IMR-90 (cell line): ENCODE results near the gene CCDC71. TPM values are rescaled to one million over a fixed set of nuclear protein-coding genes. Genes with fewer than 3 reads are reported as not detected.
A peak's percentile ranks its signal among the peaks of the same experiment; 100 is the strongest.

Experiments
- ATAC-seq: fragments of 200-7000 bp; cut with Tn5 transposase; 2 replicates; pipeline ENCODE4 v1.9.1; 2020; ENCODE audit warnings: low read depth, mild to moderate bottlenecking, moderate library complexity
- BruUV-seq: library from RNA; stranded (reverse); fragments of 400-500 nt; replicated peaks from 2 replicates; lab custom pipeline; 2021; lab: Mats Ljungman, UMichigan
- CTCF ChIA-PET: fragments of 300-600 bp; formaldehyde crosslinking; extraction: SDS; loops from one replicate; lab custom pipeline; 2021; ENCODE audit warnings: antibody characterized with exemption; lab: Yijun Ruan, JAX
- POLR2A ChIA-PET: fragments of 300-600 bp; sonication (Branson Sonifier 250); formaldehyde crosslinking; loops from one replicate; lab custom pipeline; 2022; ENCODE audit warnings: antibody characterized with exemption; ENCODE audit not compliant: unreplicated experiment; lab: Charles Lee
- DNase-seq: peaks from one replicate; pipeline ENCODE4 v3.0.0; 2013
- H2AFZ ChIP-seq: replicated peaks from 2 replicates; pipeline ENCODE3; 2013; ENCODE audit warnings: low read length, mild to moderate bottlenecking; ENCODE audit not compliant: poor library complexity
- H2AK5ac ChIP-seq: 2 replicates; pipeline ENCODE4 v1.6.1; 2013; ENCODE audit warnings: low read depth, low read length, inconsistent platforms
- H2AK9ac ChIP-seq: replicated peaks from 2 replicates; pipeline ENCODE3; 2013; ENCODE audit warnings: mild to moderate bottlenecking, low read depth, low read length, moderate library complexity; ENCODE audit not compliant: poor library complexity
- H2BK120ac ChIP-seq: 2 replicates; pipeline ENCODE4 v1.6.1; 2013; ENCODE audit warnings: low read depth, low read length, inconsistent platforms
- H2BK15ac ChIP-seq: 3 replicates; pipeline ENCODE4 v1.6.1; 2013; ENCODE audit warnings: low read depth, low read length, inconsistent platforms
- H2BK20ac ChIP-seq: 2 replicates; pipeline ENCODE4 v1.6.1; 2013; ENCODE audit warnings: low read depth, mild to moderate bottlenecking, inconsistent platforms, low read length, moderate library complexity
- H2BK5ac ChIP-seq: 2 replicates; pipeline ENCODE4 v1.6.1; 2013; ENCODE audit warnings: mild to moderate bottlenecking, low read depth, low read length, inconsistent platforms; ENCODE audit not compliant: poor library complexity, severe bottlenecking
- H3K14ac ChIP-seq: replicated peaks from 2 replicates; pipeline ENCODE4 v1.6.1; 2013; ENCODE audit warnings: low read depth, low read length, inconsistent platforms
- H3K18ac ChIP-seq: 2 replicates; pipeline ENCODE4 v1.6.1; 2013; ENCODE audit warnings: low read depth, low read length, control low read depth
- H3K23ac ChIP-seq: 2 replicates; pipeline ENCODE4 v1.6.1; 2013; ENCODE audit warnings: low read depth, low read length, inconsistent platforms
- H3K27ac ChIP-seq: 2 replicates; pipeline ENCODE4 v1.5.1; 2013; ENCODE audit warnings: mild to moderate bottlenecking, control low read depth, low read length; ENCODE audit not compliant: insufficient read depth
- H3K27me3 ChIP-seq: 2 replicates; pipeline ENCODE4 v1.6.1; 2013; ENCODE audit warnings: low read length; ENCODE audit not compliant: control insufficient read depth, insufficient read depth
- H3K36me3 ChIP-seq: 2 replicates; pipeline ENCODE4 v1.6.1; 2013; ENCODE audit warnings: low read length, mixed read lengths; ENCODE audit not compliant: control insufficient read depth, insufficient read depth
- H3K4ac ChIP-seq: 2 replicates; pipeline ENCODE4 v1.6.1; 2013; ENCODE audit warnings: low read depth, low read length, inconsistent platforms
- H3K4me1 ChIP-seq: 2 replicates; pipeline ENCODE4 v1.6.1; 2013; ENCODE audit warnings: low read length, mixed read lengths; ENCODE audit not compliant: control insufficient read depth, insufficient read depth
- H3K4me2 ChIP-seq: 2 replicates; pipeline ENCODE4 v1.6.1; 2013; ENCODE audit warnings: low read depth, mild to moderate bottlenecking, control low read depth, low read length, moderate library complexity
- H3K4me3 ChIP-seq: 2 replicates; pipeline ENCODE4 v1.5.1; 2013; ENCODE audit warnings: low read depth, mild to moderate bottlenecking, control low read depth, low read length, moderate library complexity; ENCODE audit not compliant: insufficient read depth
- H3K56ac ChIP-seq: 2 replicates; pipeline ENCODE4 v1.6.1; 2013; ENCODE audit warnings: low read length, inconsistent platforms; ENCODE audit not compliant: insufficient read depth; ENCODE audit errors: extremely low read depth
- H3K79me1 ChIP-seq, 2 experiments: 2 replicates each; pipeline ENCODE4 v1.6.1; 2013; ENCODE audit warnings: low read length in 2 of 2, inconsistent platforms in 1 of 2, low read depth in 1 of 2
- H3K9ac ChIP-seq: 2 replicates; pipeline ENCODE4 v1.6.1; 2013; ENCODE audit warnings: low read depth, low read length, control low read depth
- H3K9me1 ChIP-seq: 2 replicates; pipeline ENCODE4 v1.6.1; 2013; ENCODE audit warnings: low read length, inconsistent platforms; ENCODE audit not compliant: insufficient read depth
- H3K9me3 ChIP-seq: 2 replicates; pipeline ENCODE4 v1.6.1; 2013; ENCODE audit warnings: low read length; ENCODE audit not compliant: control insufficient read depth, insufficient read depth
- H4K20me1 ChIP-seq: 2 replicates; pipeline ENCODE4 v1.6.1; 2013; ENCODE audit warnings: low read length, inconsistent platforms; ENCODE audit not compliant: insufficient read depth
- H4K5ac ChIP-seq: 2 replicates; pipeline ENCODE4 v1.6.1; 2013; ENCODE audit warnings: mild to moderate bottlenecking, low read depth, low read length, control low read depth
- H4K8ac ChIP-seq, 2 experiments: 2 replicates each; pipeline ENCODE4 v1.6.1; 2013; ENCODE audit warnings: low read depth in 2 of 2, low read length in 2 of 2, control low read depth in 1 of 2, inconsistent platforms in 1 of 2
- H4K91ac ChIP-seq: 2 replicates; pipeline ENCODE4 v1.6.1; 2013; ENCODE audit warnings: low read depth, low read length, inconsistent platforms; ENCODE audit not compliant: insufficient read depth
- CEBPB ChIP-seq: IDR thresholded peaks from 2 replicates; pipeline ENCODE4 v1.6.1; 2012; ENCODE audit warnings: low read depth, low read length, improper control_type of control experiment
- MAFK ChIP-seq: IDR thresholded peaks from 2 replicates; pipeline ENCODE4 v1.6.1; 2012; ENCODE audit warnings: low read depth, low read length, improper control_type of control experiment
- RAD21 ChIP-seq: IDR thresholded peaks from 2 replicates; pipeline ENCODE4 v1.6.1; 2012; ENCODE audit warnings: low read length, improper control_type of control experiment
- RFX5 ChIP-seq: IDR thresholded peaks from 2 replicates; pipeline ENCODE4 v1.8.0; 2012; ENCODE audit warnings: low read depth, mild to moderate bottlenecking, low read length, moderate library complexity
- WGBS, 2 experiments: methylation state at CpG; one replicate each; pipeline versions ENCODE4 v1.1.5 to v1.1.7; 2013; ENCODE audit warnings: missing lambda C conversion rate in 2 of 2; ENCODE audit not compliant: insufficient read length in 1 of 2; ENCODE audit errors: extremely low coverage in 2 of 2; 5-methylcytosine and 5-hydroxymethylcytosine counted together
- dilution Hi-C: fragments of 300-500 bp; cut with HindIII; formaldehyde crosslinking; loops from one replicate; pipeline ENCODE4 v1.14.3; 2018; ENCODE audit warnings: low sequenced_read_pairs; ENCODE audit not compliant: unreplicated experiment
- in situ Hi-C: fragments of 300-500 bp; cut with MboI; formaldehyde crosslinking; loops from 3 replicates; pipeline ENCODE4 v1.14.3; 2019; ENCODE audit warnings: low sequenced_read_pairs, inconsistent platforms, mixed read lengths
- intact Hi-C: fragments of 100-400 bp; cut with micrococcal nuclease; formaldehyde crosslinking; loops from 2 replicates; pipeline ENCODE4 v1.10.0; 2022
- polyA plus RNA-seq, 3 experiments: library from polyadenylated mRNA; depleted of rRNA; stranded (reverse); fragments of >200 nt; gene quantifications; 2 replicates each; pipeline ENCODE4 v1.2.3, GENCODE V29; 2012; ENCODE audit warnings: low replicate concordance in 1 of 3
- total RNA-seq: library from RNA; depleted of rRNA; stranded (reverse); fragments of >200 nt; gene quantifications from 2 replicates; pipeline ENCODE4 v1.2.3, GENCODE V29; 2012

The CCDC71 gene
- total and polyA plus RNA-seq, 2 of the 4 experiments (the other 2 are of a cell fraction): 29.4 to 35.9 TPM

DNA sequence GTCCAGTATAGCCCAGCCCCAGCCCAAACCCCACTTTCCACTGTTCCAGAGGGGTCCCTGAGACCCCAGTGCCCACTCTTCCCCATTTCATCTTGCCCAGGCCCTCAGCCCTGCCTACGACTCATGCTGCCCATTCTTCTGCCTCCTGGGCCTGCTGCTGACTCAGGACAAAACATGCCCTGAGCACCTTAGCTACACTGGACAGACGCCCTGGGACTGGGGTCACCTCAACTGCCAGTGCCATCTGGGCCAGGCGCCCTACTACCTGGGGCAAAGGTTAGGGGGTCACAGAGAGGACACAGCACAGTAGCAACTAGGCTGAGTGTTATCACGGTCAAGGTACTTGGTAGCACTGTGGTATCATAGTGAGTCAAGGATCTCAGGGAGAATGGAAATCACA, 30.6 kb downstream of the CCDC71 start:
- Histone ChIP-seq H3K4me1 (peaks cover 9% of the 10 kb centered on the region), H4K8ac (no peak overlapping the region), H2AFZ (no peak overlapping the region), H3K9me3 (no peaks in the 10 kb centered on the region), H2BK15ac (no peak overlapping the region), H3K14ac (no peak overlapping the region), H3K27me3 (peaks cover 7% of the 10 kb centered on the region), H2BK5ac (no peak overlapping the region), H3K27ac (no peak overlapping the region), H3K18ac (no peak overlapping the region), H4K5ac (no peak overlapping the region), H2BK120ac (no peak overlapping the region), H3K4me3 (no peak overlapping the region), H4K20me1 (peaks cover 4% of the 10 kb centered on the region; the same call in 1 of the 2 replicates), H2AK5ac (no peak overlapping the region), H3K9me1 (peaks cover 27% of the 10 kb centered on the region), H3K9ac (no peak overlapping the region), H3K4ac (no peak overlapping the region), H3K23ac (no peak overlapping the region), H3K4me2 (no peak overlapping the region), H2BK20ac (no peak overlapping the region), H4K91ac (no peak overlapping the region), H3K36me3 (peaks cover 12% of the 10 kb centered on the region), H3K79me1 (peaks cover 7 to 36% of the 10 kb centered on the region in 2 experiments), H2AK9ac (peak overlapping the region; percentile 52), H3K56ac (no peak overlapping the region)
- intact Hi-C loops: no loop called here
- ChIA-PET POLR2A (no interaction called here), CTCF (no interaction called here)
- no TSS peak for BruUV-seq
- 54% methylated on average over 3 of the region's 4 CpGs; no CpG with 5 or more reads in 1 of the 2 experiments for WGBS, 2 experiments
- dilution Hi-C loops: no loop called here
- DNase-seq (no peak), ATAC-seq (no peak)
- no peak for TF ChIP-seq RFX5
- TF ChIP-seq MAFK: 0 out of 2 replicates have a peak, but pooled peaks have one; percentile 24
- TF ChIP-seq RAD21: no peak
- TF ChIP-seq CEBPB: no peak
- in situ Hi-C loops: no loop called here
